Femur (tissue), 1 donor: Measurements from ENCODE around the gene MYLK.
"Not testable (repeated sequence)": the region's sequence is repeated elsewhere in the genome, so short reads cannot be mapped to it uniquely, and the experiment has no call there.

ENCODE experiments used
- DNase-seq: peaks from one replicate; pipeline ENCODE4 v3.0.0-alpha.2; 2017

MYLK gene

DNA sequence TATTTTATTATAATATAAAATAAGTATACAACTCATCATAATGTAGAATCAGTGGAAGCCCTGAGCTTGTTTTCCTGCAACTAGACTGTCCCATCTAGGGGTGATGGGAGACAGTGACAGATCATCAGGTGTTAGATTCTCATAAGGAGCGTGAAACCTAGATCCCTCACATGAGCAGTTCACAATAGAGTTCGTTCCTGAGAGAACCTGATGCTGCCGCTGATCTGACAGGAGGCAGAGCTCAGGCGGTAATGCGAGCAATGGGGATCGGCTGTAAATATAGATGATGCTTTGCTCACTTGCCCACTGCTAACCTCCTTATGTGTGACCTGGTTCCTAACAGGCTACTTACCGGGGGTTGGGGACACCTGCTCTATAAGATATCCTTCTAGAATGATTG, 272.5 kb downstream of the MYLK start:
- DNase-seq: not testable (repeated sequence)

DNA sequence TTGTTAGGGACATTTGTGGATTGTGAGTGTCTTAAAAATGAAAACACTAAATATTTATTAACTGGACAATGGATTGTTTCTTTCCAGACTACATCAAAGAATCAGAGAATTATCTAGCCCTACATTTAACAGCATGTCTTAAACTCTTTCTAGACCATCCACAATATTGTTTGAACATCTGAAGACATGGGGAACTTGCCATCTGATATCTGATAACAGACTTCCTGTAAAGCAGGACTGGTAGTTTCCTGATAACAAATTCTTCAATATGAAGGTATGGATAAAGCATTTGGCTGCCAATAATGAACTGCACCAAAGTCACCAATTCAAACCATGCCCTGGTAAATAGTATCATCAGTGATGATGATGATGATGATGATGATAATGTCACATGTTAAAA, 273.1 kb downstream of the MYLK start:
- no peak for DNase-seq

DNA sequence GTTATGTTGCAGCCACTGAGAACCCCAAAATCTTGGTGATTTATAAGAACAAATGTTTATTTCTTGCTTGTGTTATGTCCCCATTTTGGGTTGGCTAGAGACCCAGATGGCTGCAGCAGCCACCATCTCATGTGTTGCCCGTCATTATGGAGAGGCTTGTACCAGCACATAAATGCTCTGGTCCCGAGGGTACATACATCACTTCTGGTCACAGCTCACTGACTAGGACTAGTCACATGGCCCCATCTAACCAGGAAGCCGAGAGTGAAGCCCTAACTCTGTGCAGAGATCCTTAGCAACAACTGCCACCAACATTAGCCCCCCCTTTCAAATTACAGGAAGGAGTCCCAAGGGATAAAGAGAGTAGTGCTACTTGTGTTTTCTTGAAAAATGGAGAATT, 273.8 kb downstream of the MYLK start:
- DNase-seq: no peak

DNA sequence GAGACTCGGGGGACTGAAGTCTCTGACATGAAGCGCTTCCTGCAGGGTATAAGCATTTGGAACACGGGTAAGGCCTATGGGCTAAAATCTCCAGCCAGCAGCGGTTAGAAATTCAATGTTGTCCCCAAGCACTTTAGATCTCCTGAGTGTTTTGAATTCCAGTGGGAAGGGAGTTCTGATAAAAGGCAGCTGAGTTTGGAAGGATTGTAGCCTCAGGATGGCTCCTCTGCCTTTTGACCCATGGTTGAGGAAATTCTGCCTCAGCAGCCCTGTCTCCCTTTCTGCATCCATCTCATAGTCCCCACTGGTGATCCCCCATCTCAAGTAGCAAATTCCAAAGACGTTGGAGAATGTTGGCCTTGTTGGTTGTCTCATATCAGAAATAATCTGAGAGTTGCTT, 275.1 kb downstream of the MYLK start:
- DNase-seq: no peak

DNA sequence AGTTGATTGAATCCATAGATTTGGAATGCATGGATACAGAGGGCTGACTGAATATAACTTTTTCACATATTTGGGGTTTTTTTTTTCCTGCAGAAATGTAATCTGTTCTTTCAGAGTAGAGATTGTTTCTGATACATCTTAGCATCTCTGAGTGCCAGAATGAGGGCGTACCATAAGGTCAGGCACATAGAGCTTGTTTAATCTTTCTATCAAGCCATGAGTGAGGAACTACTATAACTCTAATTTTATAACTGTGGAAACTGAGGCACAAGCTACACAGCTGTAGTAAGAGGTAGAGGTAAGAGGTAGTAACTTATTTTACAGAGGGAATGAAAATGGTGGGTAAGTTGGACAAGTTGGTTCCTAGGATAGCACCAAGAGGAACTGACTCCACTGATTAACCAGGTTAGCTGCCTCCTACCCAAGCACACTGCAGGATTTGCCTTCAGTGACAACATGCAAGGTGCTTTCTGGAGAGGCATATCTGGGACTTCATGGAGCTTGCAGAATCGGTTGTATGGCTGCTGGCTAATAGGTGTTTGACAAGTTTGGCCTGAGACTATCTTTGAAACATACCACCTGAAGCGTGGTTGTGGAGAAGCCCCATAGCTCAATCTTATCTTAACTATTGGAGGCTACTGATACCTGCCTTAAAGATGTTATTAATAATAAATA, 275.7 kb downstream of the MYLK start:
- no peak for DNase-seq

DNA sequence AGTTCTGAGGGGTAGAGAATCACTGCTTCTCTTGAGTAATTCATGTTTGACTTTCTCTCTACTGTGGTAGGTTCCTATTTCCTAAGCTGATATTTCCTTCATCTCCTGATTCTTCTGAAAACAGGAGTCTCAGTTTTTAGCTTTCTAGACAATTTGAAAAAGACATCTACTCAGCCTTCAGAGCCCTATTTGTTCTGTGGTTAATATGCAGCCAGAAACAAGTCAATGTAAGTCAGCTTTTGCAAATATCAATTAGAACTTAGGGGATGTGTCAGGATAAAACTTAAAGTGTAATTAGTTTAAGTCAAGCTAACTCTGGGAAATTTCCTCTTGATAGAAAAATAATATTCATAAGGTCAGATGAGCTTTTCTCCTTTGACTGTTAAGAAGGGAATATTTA, 277.6 kb downstream of the MYLK start:
- DNase-seq: no peak

DNA sequence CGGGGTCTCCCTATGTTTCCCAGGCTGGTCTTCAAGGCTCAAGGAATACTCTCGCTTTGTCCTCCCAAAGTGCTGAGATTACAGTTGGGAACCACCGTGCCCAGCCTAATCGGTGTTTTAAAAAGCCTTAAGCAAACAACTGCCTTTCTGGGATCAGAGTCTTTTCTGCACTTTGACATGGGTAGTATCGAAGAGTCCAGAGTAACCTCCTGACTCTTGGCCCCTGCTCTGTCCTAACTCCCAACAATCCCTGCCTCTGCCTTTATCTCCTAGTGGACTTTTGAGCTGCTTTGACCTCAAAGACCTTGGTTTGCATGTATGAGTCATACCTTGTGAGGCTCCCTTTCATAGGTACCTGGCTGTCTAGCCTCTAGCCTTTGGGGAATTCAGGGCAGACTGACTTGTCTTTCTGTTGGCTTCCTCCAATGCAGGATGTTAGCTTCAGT, 278.3 kb downstream of the MYLK start:
- DNase-seq: no peak

DNA sequence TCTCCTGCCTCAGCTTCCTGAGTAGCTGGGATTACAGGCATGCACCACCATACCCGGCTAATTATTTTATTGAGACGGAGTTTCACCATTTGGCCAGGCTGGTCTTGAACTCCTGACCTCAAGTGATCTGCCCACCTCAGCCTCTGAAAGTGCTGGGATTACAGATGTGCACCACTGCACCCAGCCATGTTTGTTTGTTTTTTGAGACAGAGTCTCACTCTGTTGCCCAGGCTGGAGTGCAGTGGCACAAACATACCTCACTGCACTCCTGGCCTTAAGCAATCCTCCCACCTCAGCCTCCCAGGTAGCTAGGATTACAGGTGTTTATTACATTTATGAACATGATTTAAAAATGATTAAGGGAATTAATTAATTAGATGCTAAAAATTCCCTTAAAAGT, 281.0 kb downstream of the MYLK start:
- not testable (repeated sequence) for DNase-seq

DNA sequence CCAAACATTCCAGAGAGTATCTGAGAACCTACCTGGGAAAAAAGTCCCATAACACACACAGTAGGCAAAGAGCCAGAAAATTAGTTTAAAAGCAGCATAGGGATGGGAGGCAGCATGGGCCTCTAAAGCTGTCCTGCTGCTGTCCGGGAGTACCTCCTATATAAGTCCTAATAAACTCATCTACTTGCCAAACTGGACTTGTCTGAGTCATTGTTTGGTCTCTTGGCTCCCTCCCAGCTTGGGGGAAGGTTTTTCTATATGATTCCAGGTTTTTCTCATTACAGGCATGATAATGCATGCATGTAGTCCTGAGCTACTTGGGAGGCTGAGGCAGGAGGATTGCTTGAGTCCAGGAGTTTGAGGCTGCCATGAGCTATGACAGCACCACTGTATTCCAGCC, 281.8 kb downstream of the MYLK start:
- DNase-seq: no peak

DNA sequence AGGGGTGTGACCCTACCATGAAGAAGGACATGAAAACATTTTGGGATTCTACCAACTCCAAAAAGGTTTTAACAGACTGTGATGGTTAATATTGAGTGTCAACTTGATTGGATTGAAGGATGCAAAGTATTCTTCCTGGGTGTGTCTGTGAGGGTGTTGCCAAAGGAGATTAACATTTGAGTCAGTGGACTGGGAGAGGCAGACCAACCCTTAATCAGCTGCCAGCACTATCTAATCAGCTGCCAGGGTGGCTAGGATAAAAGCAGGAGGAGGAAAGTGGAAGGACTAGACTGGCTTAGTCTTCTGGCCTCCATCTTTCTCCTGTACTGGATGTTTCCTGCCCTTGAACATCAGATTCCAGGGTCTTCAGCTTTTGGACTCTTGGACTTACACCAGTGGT, 283.3 kb downstream of the MYLK start:
- DNase-seq: not testable (repeated sequence)

DNA sequence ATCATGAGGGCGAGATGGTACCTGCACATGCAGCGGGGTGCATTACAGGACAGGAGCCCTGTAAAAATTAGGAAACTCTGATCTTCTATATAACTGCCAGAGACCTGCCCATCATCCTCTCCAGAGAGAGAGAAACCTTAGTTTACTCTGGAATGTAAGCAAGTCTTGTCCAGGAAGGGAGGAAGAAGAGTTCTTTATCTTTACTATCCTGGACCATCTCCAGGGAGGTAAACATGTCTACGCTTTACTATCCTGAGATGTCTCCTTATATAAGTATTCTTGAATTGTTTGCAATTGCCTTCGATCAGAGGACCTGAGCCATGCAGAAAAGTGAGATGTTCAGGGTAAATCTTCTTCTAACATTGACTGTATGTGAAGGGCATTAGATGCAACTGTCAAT, 286.6 kb downstream of the MYLK start:
- DNase-seq: no peak

DNA sequence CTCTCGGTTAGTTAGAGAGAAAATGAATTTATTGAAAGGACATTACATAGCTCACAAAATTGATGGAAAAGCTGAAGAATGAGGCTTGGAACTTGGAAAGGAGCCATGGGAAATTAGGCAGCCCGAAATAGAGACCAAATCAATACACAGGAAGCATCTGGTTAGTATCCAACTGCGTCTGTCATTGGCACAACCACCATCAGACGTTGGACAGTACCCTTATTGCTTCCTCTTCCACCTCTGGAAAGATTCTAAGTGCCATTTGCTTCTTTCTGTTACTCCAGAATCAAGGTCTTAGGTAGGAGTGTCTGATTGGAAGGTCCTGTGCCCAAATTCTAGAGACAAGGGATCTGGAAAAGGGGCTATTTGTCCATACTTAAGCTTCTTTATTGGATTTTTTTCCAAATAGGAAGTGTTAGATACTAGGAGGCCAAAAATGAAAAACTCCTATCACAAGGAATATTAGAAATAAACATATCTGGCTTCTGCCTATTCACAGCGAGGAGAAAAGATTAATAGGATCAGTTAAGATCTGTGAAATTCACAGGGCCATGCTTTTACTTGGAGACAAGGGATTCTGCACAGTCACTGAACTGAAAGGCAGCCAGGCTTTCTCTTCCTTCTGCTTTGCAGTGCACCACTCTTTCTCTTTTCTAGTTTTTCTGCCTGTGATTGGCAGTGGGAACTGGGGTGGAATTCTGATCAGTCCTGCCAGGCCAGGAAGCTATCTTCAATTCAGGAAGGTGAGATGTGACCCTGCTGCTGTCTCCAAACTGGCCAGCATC, 288.5 kb downstream of the MYLK start:
- DNase-seq: no peak

DNA sequence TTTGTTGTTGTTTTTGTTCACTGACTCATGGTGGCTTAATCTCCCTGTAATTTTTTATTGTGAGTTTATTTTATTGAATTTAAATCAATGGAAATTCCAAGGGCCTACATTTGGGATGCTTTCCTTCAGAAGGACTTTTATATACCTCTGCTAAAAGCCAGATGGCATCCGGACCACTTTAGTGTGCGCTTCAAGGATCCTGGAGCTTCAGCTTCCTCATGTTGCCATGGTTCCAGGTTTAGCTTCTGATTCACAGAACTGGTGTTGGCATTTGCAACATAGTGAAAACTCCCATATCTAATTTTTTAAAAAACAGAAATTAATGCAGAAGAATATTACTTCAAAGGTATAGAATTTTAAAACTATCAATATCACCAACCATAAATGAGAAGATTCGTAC, 290.8 kb downstream of the MYLK start:
- no peak for DNase-seq

DNA sequence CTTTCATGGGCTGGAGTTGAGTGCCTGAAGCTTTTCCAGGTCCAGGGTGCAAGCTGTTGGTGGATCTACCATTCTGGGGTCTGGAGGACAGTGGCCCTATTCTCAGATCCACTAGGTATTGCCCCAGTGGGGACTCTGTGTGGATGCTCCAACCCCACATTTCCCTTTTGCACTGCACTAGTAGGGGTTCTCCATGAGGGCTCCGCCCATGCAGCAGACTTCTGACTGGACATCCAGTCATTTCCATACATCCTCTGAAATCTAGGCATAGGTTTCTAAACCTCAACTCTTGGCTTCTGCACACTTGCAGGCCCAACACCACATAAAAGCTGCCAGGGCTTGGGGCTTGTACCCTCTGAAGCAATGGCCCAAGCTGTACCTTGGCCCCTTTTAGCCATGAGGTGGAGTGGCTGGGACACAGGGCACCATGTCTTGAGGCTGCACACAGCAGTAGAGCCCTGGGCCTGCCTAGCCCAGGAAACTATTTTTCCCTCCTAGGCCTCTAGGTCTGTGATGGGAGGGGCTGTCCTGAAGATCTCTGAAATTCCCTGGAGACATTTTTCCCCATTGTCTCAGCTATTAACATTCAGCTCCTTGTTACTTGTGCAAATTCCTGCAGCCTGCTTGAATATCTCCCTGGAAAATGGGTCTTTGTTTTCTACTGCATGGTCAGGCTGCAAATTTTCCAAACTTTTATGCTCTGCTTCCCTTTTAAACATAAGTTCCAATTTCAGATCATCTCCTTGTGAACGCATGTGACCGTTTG, 293.3 kb downstream of the MYLK start:
- DNase-seq: no peak

DNA sequence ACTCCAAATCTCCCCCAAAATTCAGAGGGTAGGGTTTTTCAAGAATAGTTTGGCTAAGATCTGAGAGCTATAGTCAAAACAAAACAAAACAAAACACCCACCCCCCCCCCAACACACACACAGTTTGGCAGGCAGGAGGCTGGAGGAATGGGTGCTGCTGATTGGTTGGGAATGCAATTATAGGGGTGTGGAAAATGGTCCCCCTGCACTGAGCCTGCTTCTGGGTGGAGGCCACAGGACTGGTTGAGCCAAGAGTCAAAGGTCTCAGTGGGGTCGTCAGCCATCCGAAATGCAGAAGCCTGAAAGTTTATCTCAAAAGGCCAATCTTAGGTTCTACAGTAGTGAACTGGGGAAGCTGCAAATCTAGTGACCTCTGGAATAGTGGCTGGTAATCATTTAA, 296.7 kb downstream of the MYLK start:
- no peak for DNase-seq

DNA sequence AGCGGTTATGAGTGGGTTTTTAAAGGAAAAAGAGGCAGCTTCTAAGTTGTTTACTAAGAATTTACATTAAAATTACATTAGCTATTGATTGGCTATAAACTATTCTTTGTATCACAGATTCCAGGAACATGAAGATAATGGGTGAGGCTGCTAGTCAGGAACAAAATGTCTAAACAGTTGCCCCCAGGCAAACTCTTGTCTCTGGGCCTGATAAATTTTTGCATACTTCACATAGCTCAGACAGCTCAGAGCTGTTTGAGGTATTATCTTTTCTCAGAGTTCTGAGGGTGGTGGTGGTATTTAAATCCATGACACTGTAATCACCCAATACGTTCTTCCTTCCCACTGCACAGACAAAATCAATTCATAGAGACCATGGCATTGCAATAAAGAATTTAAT, 297.2 kb downstream of the MYLK start:
- DNase-seq: no peak

DNA sequence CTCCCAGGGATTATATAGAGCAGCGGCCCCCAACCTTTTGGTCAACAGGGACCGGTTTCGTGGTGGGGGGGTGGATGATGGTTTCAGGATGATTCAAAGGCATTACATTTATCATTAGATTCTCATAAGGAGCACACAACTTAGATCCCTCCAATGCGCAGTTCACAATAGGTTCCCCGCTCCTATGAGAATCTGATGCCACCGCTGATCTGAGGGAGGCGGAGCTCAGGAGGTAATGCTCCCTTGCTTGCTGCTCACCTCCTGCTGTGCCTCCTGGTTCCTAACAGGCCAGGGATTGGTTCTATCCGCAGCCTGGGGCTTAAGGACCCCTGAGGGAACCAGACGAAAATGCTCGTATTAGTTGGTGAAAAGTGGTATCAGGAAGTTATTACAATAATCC, 298.0 kb downstream of the MYLK start:
- peak; percentile 48 for DNase-seq

DNA sequence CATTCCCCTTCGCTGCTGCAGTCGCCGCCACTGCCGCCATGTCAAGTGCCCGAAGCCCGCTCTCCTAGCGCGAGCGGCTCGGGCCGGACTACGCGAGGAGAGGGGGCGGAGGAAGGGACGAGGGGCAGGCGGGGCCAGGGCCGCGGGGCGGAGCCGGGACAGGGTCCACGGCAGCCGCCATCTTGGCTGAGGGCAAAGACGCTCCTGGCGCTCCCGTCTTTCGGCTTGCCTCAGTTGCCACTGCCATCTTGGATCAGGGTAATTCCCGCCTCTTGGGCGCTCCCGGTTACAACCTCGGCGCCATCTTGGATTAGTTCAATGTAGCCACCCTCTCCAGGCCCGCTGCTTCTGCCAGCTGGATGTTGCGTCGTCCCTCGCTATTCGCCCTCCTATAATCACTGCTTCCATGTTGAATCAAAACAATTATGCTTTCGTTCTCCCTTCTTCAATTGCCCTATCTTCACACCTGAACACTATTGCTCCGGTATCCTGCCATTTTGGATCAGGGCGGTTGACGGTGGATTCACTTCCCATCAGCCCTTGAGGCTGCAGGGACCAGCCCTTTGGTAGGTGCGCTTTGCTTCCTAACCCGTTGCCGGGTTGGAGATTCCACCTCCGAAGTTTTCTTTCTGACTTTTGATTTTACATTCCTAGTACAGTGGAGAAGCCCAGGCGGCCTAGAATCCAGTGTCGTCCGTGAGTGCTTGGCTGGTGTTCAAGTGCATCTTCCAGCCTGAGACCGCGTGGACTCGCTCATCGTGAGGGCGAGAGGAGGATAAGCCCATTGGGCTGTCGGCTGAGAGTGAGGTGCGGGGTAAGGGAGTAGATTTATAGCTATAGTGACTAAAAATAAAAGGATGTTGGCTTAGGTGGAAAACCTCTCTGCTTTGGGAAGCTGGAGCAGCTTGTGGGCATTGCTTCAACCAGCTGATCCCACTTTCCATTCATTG, 298.9 kb downstream of the MYLK start, which contains the start of gene HACD2:
HACD2 (minus strand) TSS at position 66 of the 950 bp plus-strand sequence; CDS start at position 40, 26 bp downstream.
- peak; percentile 98 for DNase-seq

DNA sequence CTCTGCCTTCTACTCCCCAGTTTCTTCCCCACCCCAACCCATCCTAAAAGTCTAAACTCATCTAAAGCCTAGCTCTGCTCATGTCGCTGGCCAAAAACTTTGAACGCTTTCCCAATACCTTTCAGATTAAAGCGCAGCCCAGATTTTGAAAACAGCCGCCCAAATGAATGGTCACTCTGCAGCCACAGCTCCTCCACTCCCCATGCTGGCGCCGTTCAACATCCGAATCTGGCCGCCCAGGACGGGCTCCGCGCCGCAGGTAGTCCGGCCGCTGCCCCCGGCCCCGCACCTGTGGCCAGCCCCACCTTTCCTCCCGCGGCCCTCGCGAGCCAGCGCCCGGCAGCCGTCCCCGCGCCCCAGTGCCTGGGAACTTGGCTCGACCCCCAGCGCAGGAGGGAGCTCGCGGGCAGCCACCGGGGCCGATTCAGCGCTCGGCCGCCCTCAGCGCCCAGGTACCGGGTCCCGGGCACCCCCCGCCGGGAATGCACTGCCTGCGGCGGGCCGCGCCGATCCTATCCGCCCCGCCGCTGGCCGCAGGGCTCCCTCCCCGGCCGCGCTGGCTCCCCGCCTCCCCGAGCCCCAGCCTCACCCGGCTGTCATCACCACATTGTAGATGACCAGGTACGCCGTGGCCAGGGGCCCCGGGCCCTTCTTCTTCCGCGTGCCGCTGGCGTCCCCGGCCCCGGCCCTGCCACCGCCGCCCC, 299.7 kb downstream of the MYLK start:
- DNase-seq: peak; percentile 72

DNA sequence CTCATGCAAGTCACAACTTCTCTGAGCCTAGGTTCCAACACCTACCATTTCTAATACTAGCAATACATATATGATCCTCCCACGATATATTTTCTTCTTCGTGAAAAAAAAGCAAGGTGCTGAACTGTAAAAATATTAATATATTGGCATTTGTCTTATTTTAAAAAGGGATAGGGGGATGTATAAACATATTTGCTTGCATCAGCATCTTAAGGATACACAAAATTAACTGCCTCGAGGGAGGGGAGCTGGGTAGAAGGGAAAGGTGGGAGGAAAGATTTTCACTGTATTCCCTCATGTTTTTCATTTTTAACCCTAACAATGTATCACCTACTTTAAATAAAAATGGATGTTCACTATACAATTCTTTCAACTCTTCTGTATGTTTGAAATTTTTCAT, 300.6 kb downstream of the MYLK start:
- DNase-seq: no peak

DNA sequence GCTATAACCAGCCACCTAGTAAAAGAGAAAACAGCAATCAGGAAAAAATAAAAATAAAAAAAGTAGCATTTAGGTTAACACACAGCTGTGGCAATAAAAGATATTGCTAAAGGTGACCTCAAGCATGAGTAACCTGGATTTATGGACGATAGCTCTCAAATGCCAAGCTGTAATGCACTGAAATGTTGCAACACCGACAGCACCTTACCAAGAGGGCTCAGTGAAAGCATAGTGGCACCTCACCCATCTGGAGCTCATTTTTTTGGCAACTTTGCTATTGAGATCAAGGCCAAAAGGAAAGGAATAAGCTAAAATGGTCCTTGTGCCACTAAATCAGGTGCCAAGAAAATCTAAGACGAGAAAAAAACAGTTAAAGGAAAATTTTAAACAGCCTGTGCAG, 301.8 kb downstream of the MYLK start:
- no peak for DNase-seq

DNA sequence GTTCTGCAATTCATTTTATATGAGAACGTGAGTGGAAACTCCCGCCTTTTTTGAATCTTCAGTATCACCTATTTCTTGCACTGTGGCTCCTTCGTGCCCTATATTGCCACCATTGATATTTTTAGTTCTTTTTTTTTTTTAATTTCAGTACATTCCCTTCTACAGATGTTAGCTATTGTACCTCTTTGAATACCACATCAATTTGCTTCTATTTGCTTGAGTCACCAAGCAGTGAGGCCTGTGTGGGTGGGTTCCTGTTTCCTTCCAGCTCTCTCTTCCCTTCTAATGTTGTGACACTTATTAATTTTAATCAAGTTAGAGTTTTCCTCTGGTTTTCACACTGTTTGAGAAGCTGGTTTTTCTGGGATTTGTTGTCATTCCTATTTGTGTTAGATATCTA, 308.0 kb downstream of the MYLK start:
- DNase-seq: no peak
